Endothelial cell (in vitro differentiated cells): ENCODE measurements around the gene AUTS2. TPM values are rescaled to one million over a fixed set of nuclear protein-coding genes. Genes with fewer than 3 reads are reported as not detected.

Experiments
- DNase-seq: peaks from one replicate; pipeline ENCODE4 v3.0.0; 2021; ENCODE audit warnings: low spot score
- H3K27ac Mint-ChIP-seq: one replicate; pipeline ENCODE4 v1.8.0; 2021; ENCODE audit warnings: mixed read lengths, inconsistent platforms; ENCODE audit not compliant: unreplicated experiment
- H3K27me3 Mint-ChIP-seq: one replicate; pipeline ENCODE4 v1.8.0; 2021; ENCODE audit warnings: mild to moderate bottlenecking, moderate library complexity, mixed read lengths, inconsistent platforms; ENCODE audit not compliant: unreplicated experiment
- H3K36me3 Mint-ChIP-seq: one replicate; pipeline ENCODE4 v1.8.0; 2021; ENCODE audit warnings: mild to moderate bottlenecking, low read depth, mixed read lengths, inconsistent platforms; ENCODE audit not compliant: unreplicated experiment
- H3K4me1 Mint-ChIP-seq: one replicate; pipeline ENCODE4 v1.8.0; 2021; ENCODE audit warnings: mild to moderate bottlenecking, mixed read lengths, inconsistent platforms; ENCODE audit not compliant: unreplicated experiment
- H3K4me3 Mint-ChIP-seq: one replicate; pipeline ENCODE4 v1.8.0; 2021; ENCODE audit warnings: mild to moderate bottlenecking, mixed read lengths, inconsistent platforms; ENCODE audit not compliant: unreplicated experiment
- H3K9me3 Mint-ChIP-seq: one replicate; pipeline ENCODE4 v1.8.0; 2021; ENCODE audit warnings: mixed read lengths, inconsistent platforms; ENCODE audit not compliant: unreplicated experiment
- CTCF ChIP-seq: fragments of 200-600 bp; sonication (generic); IDR thresholded peaks from one replicate; pipeline ENCODE4 v1.5.0; 2021; ENCODE audit warnings: antibody characterized with exemption; ENCODE audit not compliant: unreplicated experiment
- total RNA-seq: library from RNA; stranded (reverse); fragmentation: NEBNext Ultra II Directional; extraction: Animal tissue kit (Norgen Biotek cat#: 25700); gene quantifications from one replicate; pipeline ENCODE4 v1.2.1, GENCODE V29; 2021; ENCODE audit not compliant: unreplicated experiment

Gene AUTS2
- total RNA-seq, 1 donor from 2014 or later: 103 TPM

- Mint-ChIP-seq H3K4me1 (peaks cover 67% of the 10 kb centered on the region), H3K9me3 (no peaks in the 10 kb centered on the region), H3K36me3 (peaks cover 7% of the 10 kb centered on the region), H3K27me3 (peaks cover 1% of the 10 kb centered on the region), H3K4me3 (no peak overlapping the region), H3K27ac (peak overlapping the region; percentile 74)
- no peak for TF ChIP-seq CTCF
- DNase-seq: no peak
These were observed 58.6 kb downstream of the AUTS2 start for GRCh38 chr7:69656890-69657289.

- Mint-ChIP-seq H3K4me1 (peaks cover 68% of the 10 kb centered on the region), H3K27ac (no peak overlapping the region), H3K27me3 (peaks cover 1% of the 10 kb centered on the region), H3K9me3 (no peaks in the 10 kb centered on the region), H3K36me3 (peaks cover 7% of the 10 kb centered on the region), H3K4me3 (no peak overlapping the region)
- TF ChIP-seq CTCF: no peak
- no peak for DNase-seq
These were observed 59.1 kb downstream of the AUTS2 start for GRCh38 chr7:69657331-69657730.

- H3K4me1 Mint-ChIP-seq: peaks cover 62% of the 10 kb centered on the region
- no peak for TF ChIP-seq CTCF
- peaks cover 1% of the 10 kb centered on the region for H3K27me3 Mint-ChIP-seq
- peaks cover 7% of the 10 kb centered on the region for H3K36me3 Mint-ChIP-seq
- no peaks in the 10 kb centered on the region for H3K9me3 Mint-ChIP-seq
- DNase-seq: no peak
- H3K27ac Mint-ChIP-seq: no peak overlapping the region
- H3K4me3 Mint-ChIP-seq: no peak overlapping the region
These were observed 59.7 kb downstream of the AUTS2 start for GRCh38 chr7:69657985-69658384.

- no peak for TF ChIP-seq CTCF
- Mint-ChIP-seq H3K36me3 (no peaks in the 10 kb centered on the region), H3K27ac (no peak overlapping the region), H3K9me3 (no peaks in the 10 kb centered on the region), H3K4me1 (peaks cover 45% of the 10 kb centered on the region), H3K27me3 (no peaks in the 10 kb centered on the region), H3K4me3 (no peak overlapping the region)
- DNase-seq: no peak
These were observed 61.7 kb downstream of the AUTS2 start for GRCh38 chr7:69659983-69660382.

GRCh38 chr7:69661342-69661741 is 63.1 kb downstream of the AUTS2 start:
- H3K4me1 Mint-ChIP-seq: peaks cover 32% of the 10 kb centered on the region
- no peak for TF ChIP-seq CTCF

More at GRCh38 chr7:69661342-69661741, 63.1 kb downstream of the AUTS2 start:
- Mint-ChIP-seq H3K27ac (no peak overlapping the region), H3K36me3 (no peaks in the 10 kb centered on the region), H3K4me3 (no peak overlapping the region), H3K27me3 (no peaks in the 10 kb centered on the region), H3K9me3 (no peaks in the 10 kb centered on the region)
- no peak for DNase-seq
